HG03025 (cell line): ENCODE results near the gene KLF16.

Experiments used
- ATAC-seq: cut with Tn5 transposase; IDR thresholded peaks from one replicate; pipeline ENCODE4 v1.9.1; 2021; ENCODE audit warnings: mild to moderate bottlenecking, moderate library complexity; ENCODE audit not compliant: unreplicated experiment, low FRiP score

KLF16 gene

GRCh38 chr19:1811942-1812425 lies 51.4 kb downstream of the KLF16 start, which contains the start of gene ATP8B3:
TSS of gene ATP8B3 (minus strand) at chr19:1812276. CDS start at chr19:1811736, 540 bp downstream.
- no peak for ATAC-seq

- no peak for ATAC-seq
Measured at GRCh38 chr19:1811472-1811894, 51.9 kb downstream of the KLF16 start.

DNA sequence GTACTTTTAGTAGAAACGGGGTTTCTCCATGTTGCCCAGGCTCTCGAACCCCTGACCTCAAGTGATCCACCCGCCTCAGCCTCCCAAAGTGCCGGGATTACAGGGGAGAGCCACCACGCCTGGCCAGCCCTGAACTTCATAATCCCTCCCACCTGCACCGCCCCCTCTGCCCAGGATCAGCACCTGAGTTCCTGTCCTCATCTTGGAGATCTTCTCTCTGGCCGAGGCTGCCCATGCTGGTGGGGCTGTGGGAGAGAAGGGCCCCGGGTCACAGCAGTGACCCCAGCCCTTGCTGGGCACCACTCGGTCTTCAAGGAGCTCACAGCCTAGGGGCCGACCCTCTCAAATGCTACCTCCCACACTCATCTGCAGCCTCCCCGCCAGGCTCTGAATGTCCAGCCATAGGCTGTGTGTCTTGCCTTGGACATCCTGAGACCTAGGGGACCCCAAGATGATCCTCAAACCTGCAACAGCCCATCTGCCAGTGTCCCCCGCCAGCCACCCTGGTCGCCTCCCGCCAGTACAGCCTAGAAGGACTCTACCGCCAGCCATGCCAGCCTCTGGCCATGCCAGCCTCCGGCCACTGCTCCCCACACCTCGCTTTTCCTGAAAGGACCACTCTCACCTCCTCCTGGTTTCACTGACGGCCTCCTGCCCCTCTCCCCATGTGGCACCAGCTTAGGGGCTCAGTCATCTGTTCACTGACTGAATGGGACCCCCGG lies 52.8 kb downstream of the KLF16 start:
- ATAC-seq = no peak

GRCh38 chr19:1809678-1810077 lies 53.7 kb downstream of the KLF16 start:
- ATAC-seq = no peak

DNA sequence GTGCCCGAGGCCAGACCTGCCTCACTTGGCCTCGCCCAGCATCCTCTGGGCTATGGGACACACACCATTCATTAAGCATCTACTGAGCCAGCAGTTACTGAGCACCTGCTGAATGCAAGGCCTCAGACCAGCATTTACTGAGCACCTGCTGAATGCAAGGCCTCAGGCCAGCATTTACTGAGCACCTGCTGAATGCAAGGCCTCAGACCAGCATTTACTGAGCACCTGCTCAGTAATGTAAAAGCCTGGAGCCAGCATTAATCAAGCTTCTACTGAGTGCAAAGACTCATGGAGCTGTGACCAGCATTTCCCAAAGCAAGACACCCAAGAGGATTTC lies 55.0 kb downstream of the KLF16 start:
- no peak for ATAC-seq

DNA sequence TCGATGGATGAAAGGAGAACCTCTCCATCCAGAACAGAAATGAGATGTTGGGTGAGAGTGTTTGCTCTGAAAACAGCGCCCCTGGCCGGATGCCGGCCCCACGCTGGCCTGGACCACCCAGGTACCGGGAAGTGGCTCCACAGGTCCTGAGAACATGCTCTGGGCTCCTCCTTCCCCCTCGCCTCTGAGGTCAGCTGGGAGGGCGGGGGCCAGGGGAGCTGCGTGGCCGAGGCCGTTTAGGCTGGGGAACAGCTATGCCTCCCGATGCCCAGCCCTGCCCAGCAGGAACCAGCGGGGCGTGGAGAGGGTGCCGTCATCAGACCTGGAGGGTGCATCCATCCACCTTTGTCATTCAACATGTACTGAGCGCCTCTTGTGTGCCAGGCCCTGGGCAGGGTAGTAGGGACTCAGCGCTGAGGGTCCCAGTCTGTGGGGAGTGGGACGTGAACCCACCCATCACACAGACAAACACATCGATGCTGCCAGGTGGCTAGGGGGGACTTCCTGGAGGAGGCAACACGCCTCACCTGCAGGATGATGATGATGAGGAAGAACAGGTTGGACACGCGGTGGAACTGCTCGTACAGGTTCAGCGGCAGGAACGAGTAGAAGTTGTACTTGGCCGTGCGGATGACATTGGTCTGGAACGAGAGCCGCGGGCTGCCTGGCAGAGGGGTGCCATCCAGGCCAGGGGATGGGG lies 55.5 kb downstream of the KLF16 start:
- no peak for ATAC-seq

DNA sequence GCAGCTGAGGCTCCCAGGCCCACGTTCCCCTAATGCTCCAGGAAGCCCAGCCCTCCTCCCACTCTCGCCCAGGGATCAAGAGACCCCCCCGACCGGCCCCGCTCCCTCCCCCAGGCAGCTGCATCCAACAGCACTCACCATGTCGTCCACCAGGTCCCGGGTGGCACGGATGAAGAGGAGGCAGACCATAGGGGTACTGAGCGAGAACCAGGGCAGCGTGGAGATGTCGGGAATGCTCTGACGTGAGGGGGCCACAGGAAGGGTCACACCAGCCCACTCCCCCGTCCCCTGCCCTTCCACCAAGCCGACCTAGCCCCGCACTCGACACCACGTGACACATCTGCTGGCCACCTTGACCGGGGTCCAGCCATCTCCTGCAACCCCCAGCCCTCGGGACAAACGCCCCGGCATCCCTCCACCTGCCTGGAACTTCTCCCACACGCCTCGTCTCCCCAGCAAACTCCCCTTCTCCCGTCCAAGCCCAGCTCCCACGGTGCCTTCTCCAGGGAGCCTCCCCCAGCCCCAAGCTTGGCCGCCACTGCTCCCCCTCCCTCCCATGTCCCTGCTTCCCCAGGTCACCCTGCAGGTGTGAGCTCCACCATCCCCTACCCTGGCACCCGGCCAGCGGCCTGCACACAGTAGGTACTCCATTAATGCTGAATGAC lies 56.2 kb downstream of the KLF16 start:
- no peak for ATAC-seq

DNA sequence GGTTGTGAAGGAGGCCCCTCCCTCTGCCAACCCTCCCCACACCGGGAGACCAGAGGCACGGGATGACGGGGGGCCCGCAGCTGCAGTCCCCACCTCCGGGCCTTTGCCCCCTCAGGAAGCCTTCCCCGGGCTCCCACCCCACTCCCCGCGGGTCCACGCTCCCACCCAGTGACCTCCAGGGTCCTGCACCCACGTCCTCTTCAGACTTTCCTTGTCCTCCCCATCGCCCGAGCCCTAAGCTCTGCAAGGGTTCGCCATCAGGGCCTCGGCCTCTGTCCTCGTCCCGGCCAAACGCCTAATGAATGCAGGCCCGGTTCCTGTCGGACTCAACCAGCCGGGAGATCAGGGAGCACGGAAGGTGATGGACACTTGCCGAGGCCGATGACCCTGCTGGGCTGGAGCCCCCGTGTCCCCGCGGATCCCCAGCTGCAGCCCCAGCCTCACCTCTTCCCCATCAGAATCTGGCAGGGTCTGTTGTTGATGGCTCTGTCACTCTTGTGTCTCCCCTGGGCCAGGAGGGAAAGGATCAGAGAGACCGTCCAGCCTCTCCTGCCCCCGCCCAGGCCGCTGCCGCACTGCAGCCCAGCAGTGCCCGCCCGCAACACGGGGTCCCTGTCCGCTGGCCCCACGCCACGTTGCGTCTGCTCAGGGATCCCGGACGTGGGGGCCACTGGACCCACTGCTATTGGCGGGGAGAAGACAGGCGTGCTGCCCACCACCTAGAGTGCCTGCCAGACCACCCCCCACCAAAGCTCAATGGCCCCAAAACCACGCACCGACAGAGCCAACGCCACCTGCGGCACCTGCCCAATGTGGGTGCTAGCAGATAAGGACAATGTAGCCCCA lies 57.0 kb downstream of the KLF16 start:
- ATAC-seq = no peak

GRCh38 chr19:1805401-1806183 lies 57.8 kb downstream of the KLF16 start:
- ATAC-seq = no peak

DNA sequence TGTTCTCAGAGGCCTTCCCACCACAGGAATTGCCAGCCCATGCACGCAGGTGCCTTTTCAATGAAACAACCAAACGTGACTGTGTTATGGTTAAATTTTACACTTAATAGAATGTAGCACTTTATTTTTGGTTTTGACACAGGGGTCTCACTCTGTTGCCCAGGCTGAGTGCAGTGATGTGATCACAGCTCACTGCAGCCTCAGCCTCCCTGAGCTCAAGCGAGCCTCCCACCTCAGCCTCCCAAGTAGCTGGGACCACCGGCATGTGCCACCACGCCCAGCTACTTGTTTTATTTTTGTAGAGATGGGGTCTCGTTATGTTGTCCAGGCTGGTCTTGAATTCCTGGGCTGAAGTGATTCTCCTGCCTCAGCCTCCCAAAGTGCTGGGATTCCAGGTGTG lies 58.5 kb downstream of the KLF16 start:
- no peak for ATAC-seq
